Endometrial microvascular endothelial cells (primary cell): ENCODE data around the gene UBL5. TPM values are rescaled to one million over a fixed set of nuclear protein-coding genes. Genes with fewer than 3 reads are reported as not detected.
"Not testable (repeated sequence)": the region's sequence is repeated elsewhere in the genome, so short reads cannot be mapped to it uniquely, and the experiment has no call there.

ENCODE experiments used
- in situ Hi-C: cut with HindIII; loops from 2 replicates; pipeline ENCODE4 v1.10.0; 2017; ENCODE audit warnings: low sequenced_read_pairs, low pct_unique_long_range_greater_than_20kb; ENCODE audit errors: inconsistent ontology term
- total RNA-seq: library from RNA; depleted of rRNA; stranded (reverse); fragments of >200 nt; gene quantifications from one replicate; pipeline ENCODE4 v1.2.3, GENCODE V29; 2015; ENCODE audit errors: inconsistent ontology term

UBL5 gene
- 738 TPM for total RNA-seq

DNA sequence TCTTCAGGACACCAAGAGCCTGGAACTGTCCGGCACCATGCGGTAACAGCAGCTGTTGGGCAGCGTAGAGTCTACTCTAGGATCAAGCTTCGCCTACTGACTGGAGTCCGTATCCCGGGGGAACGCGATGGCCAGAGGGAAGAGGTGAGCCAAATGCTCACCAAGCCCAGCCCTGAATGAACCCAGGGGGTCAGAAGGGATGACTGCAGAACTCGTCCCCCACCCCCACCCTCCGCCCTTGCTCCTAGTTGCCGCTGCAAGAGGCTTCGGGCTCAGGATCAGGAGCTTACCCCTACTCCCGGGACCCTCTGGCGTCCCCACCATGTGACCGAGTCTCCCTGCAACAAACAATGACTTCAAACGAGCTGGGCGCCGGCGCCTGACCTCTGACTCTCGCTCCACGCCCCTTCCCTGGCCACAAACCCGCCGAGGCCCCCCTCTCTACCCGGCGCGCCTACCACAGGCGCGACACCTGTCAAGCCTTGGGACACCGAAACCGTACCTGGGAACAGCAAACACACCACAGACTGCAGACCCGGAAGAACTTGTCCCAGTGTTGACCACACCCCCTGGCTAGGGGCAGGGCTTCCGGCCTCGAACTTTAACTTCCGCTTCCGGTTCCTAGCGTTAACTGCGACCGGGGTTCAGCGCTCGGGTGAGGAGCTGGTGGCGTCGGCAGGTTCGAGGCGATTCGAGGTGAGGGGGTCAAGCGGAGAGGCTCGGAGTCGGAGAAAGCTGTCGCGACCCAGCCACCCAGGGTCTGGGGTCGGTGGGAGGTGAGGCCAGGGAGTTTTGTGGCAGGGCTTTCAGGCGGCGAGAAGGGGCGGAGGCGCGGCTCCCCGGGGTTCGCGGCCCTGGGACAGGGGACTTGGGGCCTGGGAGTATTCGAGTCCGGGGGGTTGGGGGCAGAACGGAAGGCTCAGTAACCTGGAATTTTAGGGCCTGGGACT is at the start of gene UBL5:
UBL5 (plus strand) TSS at position 630 of the 950 bp plus-strand sequence. CDS start 420 bp downstream, outside the sequence.
- in situ Hi-C loops, result no loop called here

GRCh38 chr19:9782338-9782737 is 45.4 kb upstream of the UBL5 start:
- in situ Hi-C loops, result no loop called here

DNA sequence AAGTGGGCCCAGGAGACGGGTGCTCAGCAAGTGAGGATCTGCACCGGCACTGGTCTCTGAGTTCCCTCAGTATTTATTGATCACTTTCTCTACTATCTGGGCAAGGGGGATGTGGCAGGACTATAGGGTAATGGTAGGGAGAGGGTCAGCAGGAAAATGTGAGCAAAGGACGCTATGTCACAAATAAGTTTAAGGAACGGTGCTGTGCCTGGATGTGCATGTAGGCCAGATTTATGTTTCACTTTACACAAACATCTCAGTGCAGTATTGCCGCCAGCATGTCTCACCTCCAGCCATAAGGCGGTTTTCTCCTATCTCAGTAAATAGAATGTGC is 43.6 kb upstream of the UBL5 start:
- in situ Hi-C loops, result not testable (repeated sequence)

- in situ Hi-C loops, result no loop called here
These were observed 42.1 kb upstream of the UBL5 start for GRCh38 chr19:9785367-9786331.

DNA sequence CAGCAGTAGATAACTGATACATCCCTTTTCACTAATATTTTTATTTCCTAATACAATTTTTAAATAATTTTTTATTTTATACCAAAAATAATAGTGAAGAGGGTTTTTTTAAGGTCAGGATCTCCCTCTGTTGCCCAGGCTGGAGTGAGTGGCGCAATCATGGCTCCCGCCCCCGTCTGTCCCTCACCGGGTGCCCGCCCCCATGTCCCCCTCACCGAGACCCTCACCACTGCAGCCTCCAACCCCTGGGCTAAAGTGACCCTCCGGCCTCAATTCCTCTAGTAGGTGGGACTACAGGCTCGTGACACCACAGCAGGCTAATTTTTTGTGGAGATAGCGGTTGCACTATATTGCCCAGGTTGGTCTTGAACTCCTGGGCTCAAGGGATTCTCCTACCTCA is 41.4 kb upstream of the UBL5 start:
- in situ Hi-C loops, result no loop called here

GRCh38 chr19:9786819-9787218 is 40.9 kb upstream of the UBL5 start:
- in situ Hi-C loops, result no loop called here

GRCh38 chr19:9788604-9789003 is 39.1 kb upstream of the UBL5 start:
- in situ Hi-C loops, result not testable (repeated sequence)

- in situ Hi-C loops, result no loop called here
These were observed 38.7 kb upstream of the UBL5 start for GRCh38 chr19:9789066-9789465.

DNA sequence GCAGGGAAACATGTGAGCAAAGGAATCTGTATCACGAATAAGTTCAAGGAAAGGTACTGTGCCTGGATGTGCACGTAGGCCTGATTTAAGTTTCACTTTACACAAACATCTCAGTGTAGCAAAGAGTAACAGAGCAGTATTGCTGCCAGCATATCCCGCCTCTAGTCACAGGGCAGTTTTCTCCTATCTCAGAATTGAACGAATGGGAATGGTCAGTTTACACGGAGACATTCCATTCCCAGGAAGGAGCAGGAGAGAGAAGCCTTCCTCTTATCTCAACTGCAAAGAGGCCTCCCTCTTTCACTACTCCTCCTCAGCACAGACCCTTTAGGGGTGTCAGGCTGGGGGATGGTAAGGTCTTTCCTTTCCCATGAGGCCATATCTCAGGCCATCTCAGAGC is 38.1 kb upstream of the UBL5 start:
- in situ Hi-C loops, result not testable (repeated sequence)

DNA sequence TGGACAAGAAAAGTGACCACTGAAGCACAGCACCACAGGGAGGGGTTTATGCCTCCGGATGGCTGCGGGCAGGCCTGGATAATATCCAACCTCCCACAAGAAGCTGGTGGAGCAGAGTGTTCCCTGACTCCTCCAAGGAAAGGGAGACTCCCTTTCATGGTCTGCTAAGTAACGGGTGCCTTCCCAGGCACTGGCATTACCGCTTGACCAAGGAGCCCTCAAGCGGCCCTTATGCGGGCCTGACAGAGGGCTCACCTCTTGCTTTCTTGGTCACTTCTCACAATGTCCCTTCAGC is 36.7 kb upstream of the UBL5 start:
- in situ Hi-C loops, result not testable (repeated sequence)

- in situ Hi-C loops, result no loop called here
These were observed 36.0 kb upstream of the UBL5 start for GRCh38 chr19:9791552-9792205.

DNA sequence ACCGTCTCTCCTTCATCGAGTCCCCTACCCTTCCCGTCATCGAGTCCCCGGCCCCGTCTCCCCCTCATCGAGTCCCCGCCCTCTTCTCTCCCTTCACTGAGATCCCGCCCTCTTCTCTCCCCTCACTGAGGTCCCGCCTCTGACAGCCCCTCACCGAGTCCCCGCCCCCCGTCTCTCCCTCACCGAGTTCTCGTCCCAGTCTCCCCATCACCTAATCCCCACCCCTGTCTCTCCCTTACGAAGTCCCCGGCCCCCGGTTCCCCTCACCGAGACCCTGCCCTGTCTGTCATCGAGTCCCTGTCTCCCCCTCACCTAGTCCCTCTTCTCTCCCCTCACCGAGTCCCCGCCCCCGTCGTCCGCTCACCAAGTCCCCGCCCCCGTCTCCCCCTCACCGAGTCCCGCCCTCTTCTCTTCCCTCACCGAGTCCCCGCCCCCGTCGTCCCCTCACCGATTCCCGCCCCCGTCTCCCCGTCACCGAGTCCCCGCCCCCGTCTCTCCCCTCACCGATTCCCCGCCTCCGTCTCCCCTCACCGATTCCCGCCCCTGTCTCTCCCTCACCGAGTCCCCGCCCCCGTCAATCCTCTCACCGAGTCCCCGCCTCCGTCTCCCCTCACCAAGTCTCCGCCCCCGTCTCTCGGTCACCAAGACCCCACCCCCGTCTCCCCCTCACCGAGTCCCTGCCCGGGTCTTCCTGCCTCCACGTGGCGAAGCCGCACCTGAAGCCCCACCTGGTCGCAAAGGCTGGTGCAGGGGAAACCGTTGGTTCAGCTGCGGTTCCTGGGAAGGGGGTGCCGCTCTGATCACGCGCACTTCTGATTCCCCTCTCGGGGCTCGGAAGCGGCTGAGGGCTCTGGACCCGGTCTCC is 35.3 kb upstream of the UBL5 start:
- in situ Hi-C loops, result no loop called here

- in situ Hi-C loops, result no loop called here
These were observed 34.6 kb upstream of the UBL5 start for GRCh38 chr19:9793071-9793591.

- in situ Hi-C loops, result no loop called here
These were observed 31.5 kb upstream of the UBL5 start for GRCh38 chr19:9796113-9796773.

- in situ Hi-C loops, result no loop called here
These were observed 29.8 kb upstream of the UBL5 start for GRCh38 chr19:9797871-9798270.

- in situ Hi-C loops, result no loop called here
These were observed 28.6 kb upstream of the UBL5 start for GRCh38 chr19:9799162-9799561.

- in situ Hi-C loops, result no loop called here
These were observed 25.7 kb upstream of the UBL5 start for GRCh38 chr19:9801976-9802375.

- in situ Hi-C loops, result no loop called here
These were observed 20.9 kb upstream of the UBL5 start for GRCh38 chr19:9806803-9807202.
